ENCODE measurements around the gene IFT80. TPM values are rescaled to one million over a fixed set of nuclear protein-coding genes. Genes with fewer than 3 reads are reported as not detected.

Gene IFT80
- total and polyA plus RNA-seq, 8 donors = 2.3 to 49.4 (median 11.0) TPM

GRCh38 chr3:160384639-160385318 lies 14.2 kb downstream of the IFT80 start:
- Histone ChIP-seq H3K36me3 (no peaks in the 10 kb centered on the region), H3K27ac (no peak overlapping the region), H3K4me1 (no peaks in the 10 kb centered on the region), H3K27me3 (no peaks in the 10 kb centered on the region), H3K4me3 (no peak overlapping the region), H3K9me3 (no peaks in the 10 kb centered on the region)
- intact Hi-C loops (cut with DNase I; ENCODE audit: low total_unique reads) = no loop called here
- no peak for DNase-seq
- TF ChIP-seq, protein P1, sequence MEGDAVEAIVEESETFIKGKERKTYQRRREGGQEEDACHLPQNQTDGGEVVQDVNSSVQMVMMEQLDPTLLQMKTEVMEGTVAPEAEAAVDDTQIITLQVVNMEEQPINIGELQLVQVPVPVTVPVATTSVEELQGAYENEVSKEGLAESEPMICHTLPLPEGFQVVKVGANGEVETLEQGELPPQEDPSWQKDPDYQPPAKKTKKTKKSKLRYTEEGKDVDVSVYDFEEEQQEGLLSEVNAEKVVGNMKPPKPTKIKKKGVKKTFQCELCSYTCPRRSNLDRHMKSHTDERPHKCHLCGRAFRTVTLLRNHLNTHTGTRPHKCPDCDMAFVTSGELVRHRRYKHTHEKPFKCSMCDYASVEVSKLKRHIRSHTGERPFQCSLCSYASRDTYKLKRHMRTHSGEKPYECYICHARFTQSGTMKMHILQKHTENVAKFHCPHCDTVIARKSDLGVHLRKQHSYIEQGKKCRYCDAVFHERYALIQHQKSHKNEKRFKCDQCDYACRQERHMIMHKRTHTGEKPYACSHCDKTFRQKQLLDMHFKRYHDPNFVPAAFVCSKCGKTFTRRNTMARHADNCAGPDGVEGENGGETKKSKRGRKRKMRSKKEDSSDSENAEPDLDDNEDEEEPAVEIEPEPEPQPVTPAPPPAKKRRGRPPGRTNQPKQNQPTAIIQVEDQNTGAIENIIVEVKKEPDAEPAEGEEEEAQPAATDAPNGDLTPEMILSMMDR (IDR thresholded peaks at IDR 0.05) = no peak
- no peak for TF ChIP-seq EP300 (IDR thresholded peaks at IDR 0.05)
- no peak for TF ChIP-seq POLR2A (IDR thresholded peaks at IDR 0.05)
- no peak for TF ChIP-seq POLR2AphosphoS5 (IDR thresholded peaks at IDR 0.05)
- 85 to 90% (median 87%) methylated on average over 5 of the region's 5 CpGs for WGBS, 5 donors

DNA sequence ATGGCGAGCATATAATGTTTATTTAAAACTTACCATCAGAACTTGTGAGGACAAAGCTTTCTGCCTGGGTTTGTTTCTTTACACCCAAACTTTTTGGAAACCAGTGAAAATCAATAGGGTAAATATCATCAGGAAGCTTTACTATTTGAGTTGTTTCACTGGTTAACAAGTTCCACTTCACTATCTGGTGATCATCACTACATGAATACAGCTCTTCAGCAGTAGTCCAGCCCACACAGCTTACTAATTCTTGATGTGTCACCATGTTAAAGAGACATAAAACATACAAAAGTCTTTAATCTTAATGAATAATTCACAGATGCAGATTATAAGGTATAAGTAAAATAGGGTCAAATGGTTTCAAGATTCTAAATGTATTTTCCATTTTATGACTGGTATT lies 17.6 kb downstream of the IFT80 start:
- WGBS, 5 donors = 91 to 100% (median 98%) methylated on average over 1 of the region's 1 CpG
- DNase-seq = no peak
- Histone ChIP-seq H3K27me3 (no peaks in the 10 kb centered on the region), H3K4me1 (no peaks in the 10 kb centered on the region), H3K4me3 (no peak overlapping the region), H3K27ac (no peak overlapping the region), H3K9me3 (no peaks in the 10 kb centered on the region), H3K36me3 (peaks cover 4 to 9% (median 6%) of the 10 kb centered on the region in 4 donors)
- intact Hi-C loops (cut with DNase I; ENCODE audit: low total_unique reads) = no loop called here
- no peak for TF ChIP-seq POLR2AphosphoS5 (IDR thresholded peaks at IDR 0.05)
- TF ChIP-seq POLR2A (IDR thresholded peaks at IDR 0.05) = no peak
- no peak for TF ChIP-seq EP300 (IDR thresholded peaks at IDR 0.05)
- TF ChIP-seq, protein P1 (IDR thresholded peaks at IDR 0.05) = no peak

GRCh38 chr3:160379628-160380214 lies 19.3 kb downstream of the IFT80 start:
- intact Hi-C loops (cut with DNase I; ENCODE audit: low total_unique reads) = no loop called here
- 85 to 94% (median 88%) methylated on average over 4 of the region's 4 CpGs for WGBS, 5 donors
- TF ChIP-seq POLR2AphosphoS5 (IDR thresholded peaks at IDR 0.05) (no peak), EP300 (IDR thresholded peaks at IDR 0.05) (no peak), POLR2A (IDR thresholded peaks at IDR 0.05) (no peak)
- TF ChIP-seq, protein P1 (IDR thresholded peaks at IDR 0.05) = no peak
- H3K27me3 ChIP-seq = no peaks in the 10 kb centered on the region
- H3K9me3 ChIP-seq = no peaks in the 10 kb centered on the region
- no peak overlapping the region for H3K27ac ChIP-seq
- H3K4me3 ChIP-seq = no peak overlapping the region
- no peak for DNase-seq
- H3K4me1 ChIP-seq = no peaks in the 10 kb centered on the region
- peaks cover 6 to 26% (median 17%) of the 10 kb centered on the region in 4 donors for H3K36me3 ChIP-seq

- H3K36me3 ChIP-seq = peaks cover 6 to 38% (median 28%) of the 10 kb centered on the region in 4 donors
- H3K27ac ChIP-seq = no peak overlapping the region
- no peaks in the 10 kb centered on the region for H3K27me3 ChIP-seq
- no peaks in the 10 kb centered on the region for H3K9me3 ChIP-seq
- DNase-seq = no peak
- no peak overlapping the region for H3K4me3 ChIP-seq
- intact Hi-C loops (cut with DNase I; ENCODE audit: low total_unique reads) = no loop called here
- TF ChIP-seq POLR2AphosphoS5 (IDR thresholded peaks at IDR 0.05) = no peak
- no peaks in the 10 kb centered on the region for H3K4me1 ChIP-seq
- WGBS, 5 donors = 94 to 100% (median 100%) methylated on average over 1 of the region's 1 CpG
Observed at GRCh38 chr3:160378331-160379109, 20.5 kb downstream of the IFT80 start.
